Measurements from ENCODE around the gene ARHGAP44. TPM values are rescaled to one million over a fixed set of nuclear protein-coding genes. Genes with fewer than 3 reads are reported as not detected.
A peak's percentile ranks its signal among the peaks of the same experiment; 100 is the strongest.

ARHGAP44 gene
- total RNA-seq, 1 experiment from 2014 or later: 9.9 TPM

DNA sequence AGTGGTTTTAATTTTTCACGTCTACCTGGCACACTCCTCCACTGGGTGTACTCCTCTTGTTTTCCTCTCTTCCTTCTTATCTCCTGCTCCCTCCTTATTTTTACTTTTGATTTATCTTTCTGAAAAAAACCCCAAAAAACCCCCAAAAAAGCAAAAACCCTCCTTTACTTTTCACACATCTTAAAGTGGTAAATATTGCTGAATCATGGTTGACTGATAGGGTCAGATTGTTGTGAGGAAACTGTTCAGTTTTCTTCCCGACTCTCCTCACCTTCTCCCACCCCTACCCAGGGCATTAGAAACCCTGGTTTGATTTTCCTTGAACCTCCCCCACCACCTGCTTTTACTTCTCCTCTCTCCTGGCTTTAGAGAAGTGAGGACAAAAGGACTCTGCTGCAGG lies 25.4 kb downstream of the ARHGAP44 start:
- H4K5ac ChIP-seq (ENCODE audit: insufficient read length, low read depth, low read length): no peak overlapping the region
- no peaks in the 10 kb centered on the region for H3K79me2 ChIP-seq (ENCODE audit: insufficient read depth, low read length)
- no peak overlapping the region for H2BK15ac ChIP-seq (ENCODE audit: low read depth, low read length)
- no peak overlapping the region for H2BK120ac ChIP-seq (ENCODE audit: low read depth, low read length, poor library complexity, severe bottlenecking)
- no CpG with 5 or more reads among the region's 2 CpGs for WGBS (ENCODE audit: extremely low coverage, insufficient read length, low lambda C conversion rate)
- Mint-ChIP-seq H3K36me3 (ENCODE audit: insufficient read depth in 1 of 3, low read depth in 3 of 3) (peaks cover 4 to 14% (median 7%) of the 10 kb centered on the region in 3 experiments; a peak in 6 of 7 replicates), H3K9me3 (peaks cover 4 to 6% of the 10 kb centered on the region in 2 experiments; a peak in 3 of 5 replicates), H3K27me3 (ENCODE audit: low read depth) (no peaks in the 10 kb centered on the region), H3K4me3 (no peak overlapping the region), H3K27ac (peak overlapping the region in 2 of 3 experiments; percentile 44 to 53; a peak in 1 of 7 replicates), H3K4me1 (peaks cover 8 to 12% of the 10 kb centered on the region in 2 experiments)
- H3K14ac ChIP-seq (ENCODE audit: insufficient read depth, low read length): no peak overlapping the region
- no peak overlapping the region for H4K8ac ChIP-seq (replicated peaks; ENCODE audit: insufficient read length, low read depth, low read length)
- no peak overlapping the region for H3K56ac ChIP-seq (ENCODE audit: insufficient read length, low read depth, low read length)
- no peak overlapping the region for H3K18ac ChIP-seq (ENCODE audit: insufficient read length, low read depth, low read length)
- no peak for DNase-seq
- H3K27ac ChIP-seq (ENCODE audit: insufficient read length, low read depth, low read length): no peak overlapping the region
- H2BK5ac ChIP-seq (ENCODE audit: insufficient read length, low read length): no peak overlapping the region
- H2BK20ac ChIP-seq (ENCODE audit: low read depth, low read length, poor library complexity, severe bottlenecking): no peak overlapping the region
- no peaks in the 10 kb centered on the region for H3K27me3 ChIP-seq (ENCODE audit: insufficient read depth, low read length)
- H2AK5ac ChIP-seq (ENCODE audit: insufficient read length, low read length): no peak overlapping the region
- no peak overlapping the region for H2BK12ac ChIP-seq (ENCODE audit: insufficient read length, low read depth, low read length)
- TF ChIP-seq, protein P1, sequence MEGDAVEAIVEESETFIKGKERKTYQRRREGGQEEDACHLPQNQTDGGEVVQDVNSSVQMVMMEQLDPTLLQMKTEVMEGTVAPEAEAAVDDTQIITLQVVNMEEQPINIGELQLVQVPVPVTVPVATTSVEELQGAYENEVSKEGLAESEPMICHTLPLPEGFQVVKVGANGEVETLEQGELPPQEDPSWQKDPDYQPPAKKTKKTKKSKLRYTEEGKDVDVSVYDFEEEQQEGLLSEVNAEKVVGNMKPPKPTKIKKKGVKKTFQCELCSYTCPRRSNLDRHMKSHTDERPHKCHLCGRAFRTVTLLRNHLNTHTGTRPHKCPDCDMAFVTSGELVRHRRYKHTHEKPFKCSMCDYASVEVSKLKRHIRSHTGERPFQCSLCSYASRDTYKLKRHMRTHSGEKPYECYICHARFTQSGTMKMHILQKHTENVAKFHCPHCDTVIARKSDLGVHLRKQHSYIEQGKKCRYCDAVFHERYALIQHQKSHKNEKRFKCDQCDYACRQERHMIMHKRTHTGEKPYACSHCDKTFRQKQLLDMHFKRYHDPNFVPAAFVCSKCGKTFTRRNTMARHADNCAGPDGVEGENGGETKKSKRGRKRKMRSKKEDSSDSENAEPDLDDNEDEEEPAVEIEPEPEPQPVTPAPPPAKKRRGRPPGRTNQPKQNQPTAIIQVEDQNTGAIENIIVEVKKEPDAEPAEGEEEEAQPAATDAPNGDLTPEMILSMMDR (conservative IDR thresholded peaks at IDR 0.05): no peak
- no peak overlapping the region for H3T11ph ChIP-seq (ENCODE audit: low read length)
- no peak overlapping the region for H4K91ac ChIP-seq (ENCODE audit: insufficient read length, low read depth, low read length)
- H3K9ac ChIP-seq (ENCODE audit: extremely low read depth, insufficient read length, low read length): no peak overlapping the region
- no peaks in the 10 kb centered on the region for H3K9me3 ChIP-seq (ENCODE audit: control insufficient read depth, low read depth, low read length)
- H3K4me1 ChIP-seq (ENCODE audit: insufficient read depth, low read length): no peaks in the 10 kb centered on the region
- no peak overlapping the region for H3K4me2 ChIP-seq (ENCODE audit: insufficient read depth, insufficient read length, low read length)
- H3K4ac ChIP-seq (ENCODE audit: low read depth, low read length): no peak overlapping the region
- peaks cover 1% of the 10 kb centered on the region for H3K79me1 ChIP-seq (ENCODE audit: insufficient read depth, low read depth, low read length, poor library complexity, severe bottlenecking)
- no peak overlapping the region for H2AFZ ChIP-seq (ENCODE audit: low read length)
- no peaks in the 10 kb centered on the region for H4K20me1 ChIP-seq (ENCODE audit: control insufficient read depth, insufficient read depth, insufficient read length)
- H3K23me2 ChIP-seq (ENCODE audit: insufficient read length, low read depth, low read length, poor library complexity, severe bottlenecking): no peaks in the 10 kb centered on the region
- H3K23ac ChIP-seq (ENCODE audit: insufficient read length, low read depth, low read length): no peak overlapping the region
